CD4-positive, alpha-beta memory T cell (primary cell): ENCODE results near the gene CORIN. TPM values are rescaled to one million over a fixed set of nuclear protein-coding genes. Genes with fewer than 3 reads are reported as not detected.

Source experiments
- CTCF ChIA-PET: fragments of 350-600 bp; sonication (Branson Sonifier 250); formaldehyde crosslinking; loops from one replicate; lab custom pipeline; 2021; ENCODE audit warnings: inconsistent platforms; ENCODE audit not compliant: partially characterized antibody; lab: Charles Lee
- POLR2A ChIA-PET: fragments of 350-600 bp; sonication (Branson Sonifier 250); formaldehyde crosslinking; loops from one replicate; lab custom pipeline; 2021; ENCODE audit not compliant: partially characterized antibody; lab: Charles Lee
- DNase-seq, 5 donors: peaks; one replicate each; pipeline versions ENCODE4 v3.0.0 to v3.0.0-alpha.2; 2020 to 2022; ENCODE audit warnings: mixed read lengths in 1 of 5
- H3K27ac ChIP-seq: one replicate; pipeline ENCODE4 v1.7.0; 2013; ENCODE audit warnings: low read depth, low read length
- H3K27me3 ChIP-seq: 2 replicates; pipeline ENCODE4 v1.7.0; 2013; ENCODE audit warnings: mild to moderate bottlenecking, low read length, moderate library complexity; ENCODE audit not compliant: insufficient read depth
- H3K36me3 ChIP-seq: 2 replicates; pipeline ENCODE4 v1.7.0; 2013; ENCODE audit warnings: mild to moderate bottlenecking, low read length, moderate library complexity; ENCODE audit not compliant: insufficient read depth
- H3K4me1 ChIP-seq: 2 replicates; pipeline ENCODE4 v1.7.0; 2013; ENCODE audit warnings: mild to moderate bottlenecking, low read length, moderate library complexity; ENCODE audit not compliant: insufficient read depth
- H3K4me3 ChIP-seq, 2 donors: one replicate each; pipeline ENCODE4 v1.7.0; 2013; ENCODE audit warnings: low read length in 2 of 2, mild to moderate bottlenecking in 1 of 2
- H3K9me3 ChIP-seq, 2 donors: one replicate each; pipeline ENCODE4 v1.7.0; 2013; ENCODE audit warnings: low read length in 2 of 2, control low read depth in 1 of 2; ENCODE audit not compliant: control insufficient read depth in 1 of 2
- H3K27ac Mint-ChIP-seq, 7 donors: one replicate each; pipeline ENCODE4 v1.8.0; 2020 to 2021; ENCODE audit warnings: mixed read lengths in 7 of 7, mild to moderate bottlenecking in 6 of 7, inconsistent platforms in 3 of 7, moderate library complexity in 3 of 7
- H3K27me3 Mint-ChIP-seq, 2 donors: one replicate each; pipeline ENCODE4 v1.8.0; 2020 to 2021; ENCODE audit warnings: mixed read lengths in 2 of 2
- H3K36me3 Mint-ChIP-seq, 2 donors: one replicate each; pipeline ENCODE4 v1.8.0; 2020 to 2021; ENCODE audit warnings: mixed read lengths in 2 of 2, inconsistent platforms in 1 of 2, mild to moderate bottlenecking in 1 of 2
- H3K4me1 Mint-ChIP-seq, 4 donors: one replicate each; pipeline ENCODE4 v1.8.0; 2020 to 2021; ENCODE audit warnings: mixed read lengths in 4 of 4, mild to moderate bottlenecking in 1 of 4
- H3K4me3 Mint-ChIP-seq, 8 donors: one replicate each; pipeline ENCODE4 v1.8.0; 2020 to 2021; ENCODE audit warnings: mixed read lengths in 8 of 8, mild to moderate bottlenecking in 7 of 8, moderate library complexity in 6 of 8, inconsistent platforms in 3 of 8
- H3K9me3 Mint-ChIP-seq, 8 donors: one replicate each; pipeline ENCODE4 v1.8.0; 2020 to 2021; ENCODE audit warnings: mixed read lengths in 8 of 8, mild to moderate bottlenecking in 5 of 8, inconsistent platforms in 3 of 8, moderate library complexity in 1 of 8
- intact Hi-C: fragments of 100-400 bp; cut with micrococcal nuclease; formaldehyde crosslinking; loops from one replicate; pipeline ENCODE4 v1.15.1; 2023
- polyA plus RNA-seq, 2 donors: library from polyadenylated mRNA; unstranded; fragments of 300-500 nt; fragmentation: Illumina TruSeq; gene quantifications; one replicate each; pipeline ENCODE4 v1.2.3, GENCODE V29; 2021
- total RNA-seq, 2 experiments: library from RNA; stranded (reverse); gene quantifications; one replicate each; pipeline ENCODE4 v1.2.3, GENCODE V29; 2021

The CORIN gene
- total and polyA plus RNA-seq, 4 experiments from 2014 or later: 0.30 to 1.1 (median 0.36) TPM; not detected in 1

DNA sequence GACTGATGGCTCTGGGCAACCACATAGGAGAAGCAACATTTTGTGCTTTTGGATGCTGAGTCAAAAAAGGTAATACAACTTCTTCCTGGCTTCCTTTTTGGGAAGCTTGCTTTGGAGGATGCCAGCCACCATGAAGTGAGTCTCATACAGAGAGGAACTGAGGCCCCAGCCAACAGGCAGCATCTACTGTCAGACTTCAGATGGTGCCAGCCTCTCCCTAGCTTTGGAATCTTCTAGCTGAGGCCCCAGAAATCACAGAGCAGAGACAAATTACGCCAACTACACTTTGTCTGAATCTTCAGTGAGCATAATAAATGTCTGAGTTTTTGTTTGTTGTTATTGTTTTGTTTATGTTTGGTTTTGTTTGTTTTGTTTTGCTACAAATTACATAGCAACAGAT is 216.7 kb downstream of the CORIN start:
- no peaks in the 10 kb centered on the region for H3K4me1 Mint-ChIP-seq
- Histone ChIP-seq H3K36me3 (no peaks in the 10 kb centered on the region), H3K4me3 (no peak overlapping the region), H3K9me3 (no peaks in the 10 kb centered on the region), H3K4me1 (no peaks in the 10 kb centered on the region), H3K27ac (no peak overlapping the region), H3K27me3 (no peaks in the 10 kb centered on the region)
- H3K27ac Mint-ChIP-seq: no peak overlapping the region
- no peak for DNase-seq
- intact Hi-C loops: no loop called here
- no peaks in the 10 kb centered on the region for H3K36me3 Mint-ChIP-seq
- H3K9me3 Mint-ChIP-seq: peaks cover 0 to 1% (median 0%) of the 10 kb centered on the region in 8 donors
- H3K4me3 Mint-ChIP-seq: no peak overlapping the region
- POLR2A ChIA-PET: no interaction called here
- H3K27me3 Mint-ChIP-seq: peaks cover 1 to 2% of the 10 kb centered on the region in 2 donors
- CTCF ChIA-PET: interaction anchor here (1.1 kb wide), 1 partner anchor 16 kb away, joined by 3 read pairs; no protein-coding TSS in a partner anchor

DNA sequence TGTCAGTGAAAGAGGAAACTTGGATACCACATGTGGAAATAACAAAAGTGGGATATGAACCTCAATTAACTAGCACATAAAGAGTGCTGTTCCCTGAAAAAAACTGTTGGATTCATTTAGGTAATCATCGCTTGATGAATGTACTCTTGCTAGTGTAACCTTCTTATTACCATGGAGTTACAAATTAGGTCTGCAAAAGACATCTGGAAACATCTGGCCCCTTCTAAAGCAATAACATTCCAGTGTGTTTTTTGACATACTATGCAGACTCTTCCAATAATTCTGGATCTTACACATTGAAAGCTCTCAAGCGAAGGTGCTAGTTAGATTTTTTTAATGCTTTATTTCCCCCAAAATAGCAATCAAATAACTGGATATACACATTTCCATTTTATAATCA is 218.2 kb downstream of the CORIN start:
- H3K27me3 ChIP-seq: no peaks in the 10 kb centered on the region
- Mint-ChIP-seq H3K27me3 (peaks cover 1 to 2% of the 10 kb centered on the region in 2 donors), H3K9me3 (peaks cover 0 to 1% (median 0%) of the 10 kb centered on the region in 8 donors), H3K27ac (no peak overlapping the region), H3K36me3 (no peaks in the 10 kb centered on the region), H3K4me3 (no peak overlapping the region), H3K4me1 (no peaks in the 10 kb centered on the region)
- no peak overlapping the region for H3K4me3 ChIP-seq
- intact Hi-C loops: no loop called here
- ChIA-PET POLR2A (no interaction called here), CTCF (no interaction called here)
- no peaks in the 10 kb centered on the region for H3K9me3 ChIP-seq
- H3K36me3 ChIP-seq: no peaks in the 10 kb centered on the region
- no peak for DNase-seq
- no peak overlapping the region for H3K27ac ChIP-seq
- no peaks in the 10 kb centered on the region for H3K4me1 ChIP-seq

DNA sequence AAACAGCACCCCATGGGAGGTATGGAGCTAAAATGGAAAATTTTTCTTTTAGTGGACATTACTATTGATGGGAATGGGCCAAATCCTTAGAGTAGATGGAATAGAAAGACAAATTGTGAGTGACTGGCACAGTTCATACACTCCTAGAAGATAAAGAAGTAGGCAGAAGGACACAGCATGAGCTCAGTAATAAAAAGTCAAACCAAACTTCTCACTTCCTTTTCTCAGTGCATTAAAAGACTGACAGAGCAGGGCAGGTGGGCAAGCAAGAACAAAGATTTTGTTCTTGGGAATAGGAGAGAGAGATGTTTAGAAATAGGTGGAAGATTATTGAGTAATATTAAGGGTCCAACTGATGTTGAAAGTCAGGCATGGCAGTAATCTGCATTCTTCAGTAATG is 220.3 kb downstream of the CORIN start:
- Mint-ChIP-seq H3K4me3 (no peak overlapping the region), H3K4me1 (no peaks in the 10 kb centered on the region), H3K27ac (no peak overlapping the region), H3K27me3 (peaks cover 2 to 4% of the 10 kb centered on the region in 2 donors), H3K36me3 (no peaks in the 10 kb centered on the region), H3K9me3 (peaks cover 0 to 5% (median under 1%) of the 10 kb centered on the region in 8 donors)
- no peak overlapping the region for H3K27ac ChIP-seq
- intact Hi-C loops: no loop called here
- no peak for DNase-seq
- H3K4me3 ChIP-seq: no peak overlapping the region
- no peaks in the 10 kb centered on the region for H3K27me3 ChIP-seq
- ChIA-PET CTCF (interaction anchor here (0.7 kb wide), 1 partner anchor 238 kb away, joined by 4 read pairs; no protein-coding TSS in a partner anchor), POLR2A (no interaction called here)
- H3K4me1 ChIP-seq: no peaks in the 10 kb centered on the region
- H3K9me3 ChIP-seq: no peaks in the 10 kb centered on the region
- H3K36me3 ChIP-seq: no peaks in the 10 kb centered on the region

DNA sequence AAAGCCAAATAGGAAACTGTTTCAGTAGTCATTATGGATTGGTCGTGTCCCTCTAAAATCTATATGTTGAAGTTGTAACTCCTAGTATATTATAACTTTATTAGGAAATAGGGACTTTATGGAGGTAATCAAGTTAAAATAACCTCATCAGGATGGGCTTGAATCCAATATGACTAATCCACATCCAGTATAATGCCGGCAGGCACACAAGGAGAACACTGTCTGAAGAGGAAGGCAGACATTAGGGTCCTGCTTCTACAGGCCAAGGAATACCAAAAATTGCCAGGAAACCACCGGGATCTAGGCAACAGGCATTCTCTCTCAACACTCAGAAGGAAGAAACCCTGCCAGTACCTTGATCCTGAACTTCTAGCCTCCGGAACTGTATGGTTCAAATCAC is 222.5 kb downstream of the CORIN start:
- H3K4me3 ChIP-seq: no peak overlapping the region
- CTCF ChIA-PET: no interaction called here

DNA sequence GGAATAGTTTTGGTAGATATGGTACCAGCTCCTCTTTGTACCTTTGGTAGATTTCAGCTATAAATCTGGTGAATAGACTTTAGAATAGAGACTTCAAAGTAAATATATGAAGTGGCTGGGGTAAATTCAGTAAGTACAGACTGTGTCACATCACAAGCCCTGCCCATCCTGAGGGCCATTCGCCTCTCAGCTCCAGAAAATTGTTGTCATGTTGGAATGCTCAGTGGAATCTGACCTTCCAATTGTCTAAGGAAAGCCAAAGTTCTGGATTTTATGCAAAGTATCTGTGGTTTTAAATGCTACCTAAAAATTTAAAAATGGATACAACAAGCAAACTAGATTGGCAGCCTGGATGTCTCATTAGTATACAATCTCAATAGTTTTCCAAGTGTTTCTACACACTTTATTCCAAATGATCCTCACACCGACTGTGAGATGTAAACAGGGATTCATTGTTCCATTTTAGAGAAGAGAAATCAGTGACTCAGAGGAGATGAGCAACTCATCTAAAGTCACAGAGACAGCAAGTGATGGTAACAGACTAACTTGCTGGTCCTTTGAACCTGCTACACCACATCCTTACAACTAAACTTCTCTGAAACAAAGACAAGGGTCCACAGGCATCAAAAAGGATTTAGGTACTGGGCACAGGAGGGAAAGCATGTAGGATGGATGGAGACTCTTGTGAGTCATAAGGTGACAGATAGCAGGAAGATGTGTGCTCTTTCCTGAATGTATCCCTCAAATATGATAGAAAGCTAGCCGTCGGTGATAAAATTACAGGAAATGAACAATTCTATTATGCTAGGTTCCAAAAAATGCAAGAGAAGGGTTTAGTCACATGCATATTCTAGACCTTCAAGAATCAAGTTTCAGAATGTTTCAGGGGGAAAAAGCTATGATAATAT is 225.5 kb downstream of the CORIN start:
- H3K27me3 ChIP-seq: no peaks in the 10 kb centered on the region
- no peaks in the 10 kb centered on the region for H3K9me3 ChIP-seq
- no peaks in the 10 kb centered on the region for H3K36me3 ChIP-seq
- Mint-ChIP-seq H3K4me3 (no peak overlapping the region), H3K36me3 (no peaks in the 10 kb centered on the region), H3K27ac (no peak overlapping the region), H3K9me3 (peaks cover 0 to 6% (median under 1%) of the 10 kb centered on the region in 8 donors), H3K27me3 (peaks cover 0 to 5% of the 10 kb centered on the region in 2 donors), H3K4me1 (no peaks in the 10 kb centered on the region)
- no peak overlapping the region for H3K27ac ChIP-seq
- H3K4me3 ChIP-seq: no peak overlapping the region
- no peak for DNase-seq
- intact Hi-C loops: no loop called here
- ChIA-PET POLR2A (no interaction called here), CTCF (no interaction called here)
- no peaks in the 10 kb centered on the region for H3K4me1 ChIP-seq

More for the DNA sequence above, 222.5 kb downstream of the CORIN start:
- Histone ChIP-seq H3K9me3 (no peaks in the 10 kb centered on the region), H3K4me1 (no peaks in the 10 kb centered on the region), H3K27ac (no peak overlapping the region), H3K27me3 (no peaks in the 10 kb centered on the region), H3K36me3 (no peaks in the 10 kb centered on the region)
- intact Hi-C loops: no loop called here
- Mint-ChIP-seq H3K4me3 (no peak overlapping the region), H3K27ac (no peak overlapping the region), H3K4me1 (no peaks in the 10 kb centered on the region), H3K36me3 (no peaks in the 10 kb centered on the region), H3K27me3 (peaks cover 2 to 5% of the 10 kb centered on the region in 2 donors), H3K9me3 (peaks cover 0 to 6% (median under 1%) of the 10 kb centered on the region in 8 donors)
- DNase-seq: no peak
- POLR2A ChIA-PET: no interaction called here

DNA sequence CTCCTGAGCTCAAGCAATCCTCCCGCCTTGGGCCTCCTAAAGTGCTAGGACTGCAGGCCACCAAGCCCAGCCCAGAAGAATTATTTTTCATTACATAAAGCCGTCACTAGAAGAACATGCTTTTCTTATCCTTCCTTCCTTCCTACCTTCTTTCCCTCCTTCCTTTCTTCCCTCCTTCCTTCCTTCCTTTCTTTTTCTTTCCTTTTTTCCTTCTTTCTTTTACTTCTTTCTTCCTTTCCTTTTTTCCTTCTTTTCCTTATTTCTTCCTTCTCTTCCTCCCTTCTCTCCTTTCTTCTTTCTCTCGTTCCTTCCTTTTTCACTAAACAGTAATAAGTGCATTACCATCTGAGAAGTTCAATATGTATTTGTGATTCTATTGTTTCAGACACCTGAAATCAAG is 231.4 kb downstream of the CORIN start:
- intact Hi-C loops: no loop called here
- Mint-ChIP-seq H3K4me3 (peak overlapping the region in 1 of 8 donors; percentile 36), H3K4me1 (no peaks in the 10 kb centered on the region), H3K27me3 (peaks cover 0 to 1% of the 10 kb centered on the region in 2 donors), H3K27ac (no peak overlapping the region), H3K9me3 (peaks cover 0 to 8% (median 0%) of the 10 kb centered on the region in 8 donors), H3K36me3 (no peaks in the 10 kb centered on the region)
- no peaks in the 10 kb centered on the region for H3K4me1 ChIP-seq
- H3K27me3 ChIP-seq: no peaks in the 10 kb centered on the region
- no peaks in the 10 kb centered on the region for H3K9me3 ChIP-seq
- H3K4me3 ChIP-seq: no peak overlapping the region
- POLR2A ChIA-PET: no interaction called here
- DNase-seq: no peak
- H3K36me3 ChIP-seq: no peaks in the 10 kb centered on the region
- CTCF ChIA-PET: no interaction called here
- H3K27ac ChIP-seq: no peak overlapping the region

DNA sequence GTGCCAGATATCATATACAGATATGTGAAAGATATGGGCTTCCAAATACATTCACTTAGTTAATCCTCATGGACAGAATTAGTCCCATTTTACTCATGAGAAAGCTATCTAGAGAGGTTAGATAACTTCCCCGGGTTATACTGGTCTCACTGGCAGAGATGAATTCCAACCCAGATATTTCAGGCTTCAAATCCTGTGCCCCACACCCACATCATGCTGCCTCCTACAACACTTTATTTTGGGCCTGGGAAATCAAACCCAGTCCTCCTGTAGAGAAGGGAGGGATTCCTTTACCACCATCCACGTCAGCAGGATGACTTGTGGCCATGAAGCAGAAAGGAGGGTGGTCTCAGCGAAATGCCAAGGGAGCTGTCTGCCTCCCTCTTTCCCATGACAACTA is 239.0 kb downstream of the CORIN start:
- Histone ChIP-seq H3K27ac (no peak overlapping the region), H3K4me3 (no peak overlapping the region), H3K9me3 (no peaks in the 10 kb centered on the region), H3K4me1 (no peaks in the 10 kb centered on the region), H3K36me3 (no peaks in the 10 kb centered on the region), H3K27me3 (no peaks in the 10 kb centered on the region)
- Mint-ChIP-seq H3K27ac (no peak overlapping the region), H3K4me1 (no peaks in the 10 kb centered on the region), H3K9me3 (peaks cover 0 to 4% (median 0%) of the 10 kb centered on the region in 8 donors), H3K4me3 (no peak overlapping the region), H3K27me3 (peaks cover 0 to 1% of the 10 kb centered on the region in 2 donors), H3K36me3 (no peaks in the 10 kb centered on the region)
- CTCF ChIA-PET: no interaction called here
- intact Hi-C loops: no loop called here
- POLR2A ChIA-PET: no interaction called here
- DNase-seq: no peak
